ENCODE measurements around the gene CDH12. TPM values are rescaled to one million over a fixed set of nuclear protein-coding genes. Genes with fewer than 3 reads are reported as not detected.
"Not testable (repeated sequence)": the region's sequence is repeated elsewhere in the genome, so short reads cannot be mapped to it uniquely, and the experiment has no call there.

CDH12 gene
- total RNA-seq, 1 donor from 2014 or later, result 0.09 TPM

DNA sequence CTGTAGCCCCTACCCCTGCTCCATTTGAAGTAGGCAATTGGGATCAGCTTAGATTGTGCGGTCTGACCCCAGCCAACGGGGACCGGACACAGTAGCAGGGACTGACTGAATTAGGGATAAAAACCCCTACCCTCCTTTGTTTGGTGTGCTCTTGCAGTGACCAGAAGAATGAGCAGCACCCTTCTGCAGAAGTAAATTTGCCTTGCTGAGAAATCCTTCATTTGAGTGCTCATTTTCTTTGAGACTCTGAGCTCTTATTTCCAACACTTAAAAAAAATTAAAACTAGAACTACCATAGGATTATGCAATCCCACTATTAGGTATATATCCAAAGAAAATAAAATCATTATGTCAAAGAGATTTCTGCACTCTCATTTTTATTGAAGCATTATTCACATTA, 560.0 kb downstream of the CDH12 start:
- DNase-seq (ENCODE audit: low spot score), result no peak

DNA sequence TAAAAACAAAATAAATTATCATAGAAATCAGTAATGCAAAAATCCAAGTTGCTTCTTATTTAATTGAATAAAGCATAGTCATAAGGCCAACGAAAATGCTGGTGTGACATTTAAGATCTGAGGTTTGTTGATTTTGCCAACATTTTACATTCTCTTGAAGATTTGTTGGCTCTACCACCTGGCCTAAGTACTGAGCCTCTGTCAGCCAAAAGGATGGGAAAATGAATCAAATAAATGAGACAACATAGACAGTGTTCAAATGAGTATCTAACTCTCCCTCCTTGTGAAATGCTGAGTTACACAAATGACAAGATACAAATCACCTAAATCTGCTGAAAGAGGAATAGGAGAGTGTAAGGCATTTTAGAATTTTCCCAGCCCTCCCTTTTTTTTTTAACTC, 575.0 kb downstream of the CDH12 start:
- no peak for DNase-seq (ENCODE audit: low spot score)

- DNase-seq (ENCODE audit: low spot score), result no peak
Measured at GRCh38 chr5:22277006-22277405, 576.1 kb downstream of the CDH12 start.

GRCh38 chr5:22265855-22266254, 587.3 kb downstream of the CDH12 start:
- DNase-seq (ENCODE audit: low spot score), result not testable (repeated sequence)

GRCh38 chr5:22258139-22258538, 595.0 kb downstream of the CDH12 start:
- DNase-seq (ENCODE audit: low spot score), result no peak

DNA sequence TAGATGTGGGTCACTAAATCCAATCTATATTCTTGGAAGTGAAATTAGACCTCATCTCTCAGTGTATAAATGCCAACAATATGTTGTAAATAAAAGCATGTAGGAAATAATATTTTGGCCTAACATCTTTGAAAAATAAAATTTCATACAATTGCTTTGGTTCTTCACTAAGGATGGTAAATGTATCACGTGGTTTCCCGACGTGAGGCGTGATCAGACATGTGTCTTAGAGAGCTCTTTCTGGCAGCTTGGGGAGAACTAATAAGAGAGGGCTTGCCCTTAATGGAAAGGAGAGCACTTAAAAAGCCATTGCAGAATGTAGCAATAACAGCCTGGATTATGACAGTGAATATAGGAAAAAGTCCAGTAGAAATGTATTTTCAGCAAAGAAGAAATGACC, 602.6 kb downstream of the CDH12 start:
- DNase-seq (ENCODE audit: low spot score), result no peak

DNA sequence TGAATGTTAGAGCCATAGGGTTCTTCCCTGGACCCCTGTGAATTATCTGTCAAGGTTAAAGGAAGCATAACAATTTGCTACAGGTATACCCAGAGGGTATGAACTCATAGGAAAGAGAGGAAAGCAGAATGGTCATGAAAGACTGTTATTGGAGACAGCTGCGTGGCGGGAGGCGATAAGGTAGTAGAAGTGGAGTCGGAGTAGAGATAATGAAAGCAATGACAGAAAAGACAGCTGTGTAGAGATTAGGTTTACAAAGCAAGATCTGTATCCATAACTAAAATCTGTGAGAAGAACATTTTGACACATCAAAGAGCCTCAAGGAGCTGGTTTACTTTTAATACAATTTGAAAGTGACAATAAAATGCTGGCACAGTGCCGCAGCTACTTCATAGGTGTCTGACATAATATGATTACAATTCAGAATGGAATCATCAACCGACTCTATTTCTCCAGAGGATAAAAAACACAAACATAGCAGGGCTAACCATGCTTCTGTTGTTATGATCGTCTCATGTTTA, 603.9 kb downstream of the CDH12 start:
- no peak for DNase-seq (ENCODE audit: low spot score)

- no peak for DNase-seq (ENCODE audit: low spot score)
Measured at GRCh38 chr5:22245770-22246169, 607.4 kb downstream of the CDH12 start.

DNA sequence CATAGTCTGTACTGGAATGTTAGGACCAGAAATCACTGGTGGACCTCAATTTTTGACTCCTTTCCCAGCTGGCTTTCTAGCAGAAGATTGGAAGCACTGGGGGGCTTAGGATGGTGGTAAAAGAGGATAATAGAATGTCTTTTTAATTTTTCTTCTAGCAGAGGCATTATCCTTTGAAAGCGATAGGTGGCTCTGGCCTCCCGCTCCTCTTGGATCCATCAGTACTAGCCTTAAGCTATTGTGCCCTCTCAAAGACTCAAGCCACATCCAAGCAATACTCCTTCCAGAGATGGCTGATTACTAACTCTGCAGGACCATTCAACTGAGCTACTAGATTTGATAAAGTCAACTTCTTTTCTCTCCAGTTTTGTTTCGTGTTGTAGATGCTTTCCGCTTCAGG, 610.6 kb downstream of the CDH12 start:
- no peak for DNase-seq (ENCODE audit: low spot score)

- DNase-seq (ENCODE audit: low spot score), result no peak
Measured at GRCh38 chr5:22238047-22238446, 615.1 kb downstream of the CDH12 start.

DNA sequence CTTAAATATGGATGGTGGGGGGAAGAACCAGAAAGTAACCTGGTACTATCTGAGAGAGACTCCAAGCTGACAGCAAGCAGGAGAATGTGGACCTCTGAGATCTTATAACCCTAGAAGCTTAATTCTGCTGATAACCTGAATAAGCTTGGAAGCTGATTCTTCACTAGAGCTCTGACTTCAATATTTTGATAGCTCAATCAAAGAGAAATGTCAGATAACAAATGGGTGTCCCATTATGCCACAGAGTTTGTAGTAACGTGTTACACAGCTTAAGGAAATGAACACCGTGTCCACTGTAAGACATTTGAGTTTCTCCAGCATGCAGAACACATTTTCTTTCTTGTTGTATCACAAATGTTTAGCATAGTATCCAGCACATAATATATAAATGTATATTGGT, 626.7 kb downstream of the CDH12 start:
- DNase-seq (ENCODE audit: low spot score), result no peak

GRCh38 chr5:22223079-22223478, 630.1 kb downstream of the CDH12 start:
- no peak for DNase-seq (ENCODE audit: low spot score)

DNA sequence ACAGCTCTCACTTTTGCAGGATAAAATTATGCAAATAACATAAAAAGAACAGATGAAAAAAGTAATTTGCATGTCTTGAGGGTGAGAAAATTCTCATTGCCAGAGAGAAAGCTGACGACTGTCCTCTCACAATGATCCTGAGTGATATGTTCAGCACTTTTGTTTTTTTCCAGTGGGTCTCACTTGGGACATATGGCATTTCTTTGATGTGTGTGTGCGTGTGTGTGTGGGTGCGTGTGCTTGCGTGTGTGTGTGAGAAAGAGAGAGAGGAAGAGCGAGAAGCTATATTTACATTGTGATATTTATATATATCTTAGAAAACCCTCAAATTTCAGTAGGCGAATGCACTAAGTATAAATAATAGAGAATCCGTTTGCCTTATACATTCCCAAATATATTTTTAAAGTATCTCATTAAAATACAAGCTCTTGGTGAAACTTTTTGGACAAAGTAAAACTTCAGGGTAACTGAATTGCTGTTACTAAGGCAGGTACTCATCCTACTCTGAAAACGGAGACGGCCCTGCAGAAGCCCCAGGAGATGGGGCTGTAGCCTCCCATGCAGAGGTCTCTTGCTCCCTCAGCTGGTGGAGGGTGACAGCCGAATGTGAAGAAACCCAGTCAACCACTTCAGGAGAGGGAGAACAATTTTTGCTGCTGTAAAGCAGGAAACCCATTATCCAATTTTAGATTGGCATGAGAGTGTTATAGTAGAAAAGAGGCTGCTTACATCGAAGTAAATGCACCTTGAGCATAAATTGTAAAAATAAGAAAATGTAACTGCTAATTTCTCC, 639.2 kb downstream of the CDH12 start:
- not testable (repeated sequence) for DNase-seq (ENCODE audit: low spot score)

DNA sequence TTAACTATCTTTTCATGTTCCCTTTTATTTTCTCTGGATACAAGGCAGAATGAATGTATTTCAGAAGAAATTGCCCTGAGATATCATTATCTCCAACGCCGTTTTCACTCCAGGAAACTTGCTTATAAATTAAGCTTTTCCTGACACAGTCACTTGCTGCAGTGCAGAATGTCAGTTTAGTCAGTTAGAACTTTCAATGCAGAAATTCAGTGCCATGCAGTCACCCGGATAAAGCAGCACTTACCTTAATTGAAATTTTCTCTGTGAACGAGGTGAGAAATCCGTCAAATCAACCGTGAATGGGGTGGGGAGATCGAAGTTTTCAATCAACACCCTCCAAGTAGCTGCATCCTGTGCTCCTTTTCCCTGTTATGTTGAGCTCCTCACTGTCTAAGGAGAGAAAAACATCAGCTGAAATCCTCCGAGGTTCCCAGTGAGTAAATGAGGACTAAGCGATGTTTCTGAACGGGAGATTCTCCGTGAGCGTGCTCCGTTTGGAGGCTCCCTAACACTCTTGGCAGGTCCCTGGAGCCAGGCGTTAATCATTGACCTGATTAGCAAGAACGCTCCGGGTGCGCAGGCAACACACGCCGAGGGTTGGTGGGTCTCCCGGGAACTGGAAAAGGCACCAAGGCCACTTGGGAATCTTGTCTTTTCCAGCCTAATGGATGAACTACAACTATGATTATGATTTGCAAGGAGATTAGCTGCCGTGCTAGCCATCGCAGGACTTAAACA, 640.7 kb downstream of the CDH12 start:
- DNase-seq (ENCODE audit: low spot score), result peak; percentile 21

DNA sequence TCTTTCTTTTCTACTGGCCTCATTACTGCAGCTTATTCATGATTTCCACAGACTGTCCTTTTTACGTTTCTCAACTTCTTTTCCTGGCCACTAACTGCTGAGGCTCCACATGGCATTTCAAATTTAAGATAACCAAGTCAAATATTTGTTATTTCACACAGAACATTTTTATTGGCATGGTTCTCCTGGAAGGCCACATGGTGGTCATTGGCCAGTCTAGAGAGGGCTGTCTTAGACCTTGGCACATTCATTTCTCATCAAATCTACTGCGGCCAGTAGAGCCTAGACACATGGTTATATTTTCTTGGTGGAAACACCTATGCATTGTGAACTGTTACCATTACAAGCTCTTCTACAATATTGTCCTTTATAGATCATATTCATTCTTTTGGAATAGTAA, 644.7 kb downstream of the CDH12 start:
- not testable (repeated sequence) for DNase-seq (ENCODE audit: low spot score)

- DNase-seq (ENCODE audit: low spot score), result not testable (repeated sequence)
Measured at GRCh38 chr5:22188651-22189050, 664.5 kb downstream of the CDH12 start.

DNA sequence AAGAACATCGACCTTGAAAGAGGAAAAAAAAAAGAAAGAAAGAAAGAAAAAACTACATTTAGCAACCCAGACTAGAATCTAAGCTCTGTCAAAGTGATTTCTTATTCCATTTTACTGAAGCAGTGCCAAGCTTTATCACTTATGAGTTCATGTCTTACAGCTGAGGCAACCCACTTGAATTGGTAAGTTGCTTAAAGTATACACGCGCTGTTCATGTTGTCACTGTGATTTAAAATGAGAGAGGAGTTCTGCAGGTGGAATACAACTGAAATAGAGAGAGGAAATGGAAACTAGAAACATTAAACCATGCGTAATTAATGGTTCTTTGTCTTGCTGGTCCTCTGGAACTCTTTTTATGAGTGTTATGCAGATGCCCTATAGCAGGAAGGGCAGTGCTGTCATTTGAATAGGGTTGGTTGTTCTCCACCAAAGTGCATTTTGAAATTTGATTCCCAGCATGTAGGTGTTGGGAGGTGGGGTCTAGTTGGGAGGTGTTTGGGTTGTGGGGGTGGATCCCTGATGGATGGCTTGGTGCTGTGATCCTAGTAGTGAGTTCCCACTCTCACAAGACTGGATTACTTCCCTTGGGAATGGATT, 665.4 kb downstream of the CDH12 start:
- DNase-seq (ENCODE audit: low spot score), result not testable (repeated sequence)

GRCh38 chr5:22169226-22169625, 683.9 kb downstream of the CDH12 start:
- DNase-seq (ENCODE audit: low spot score), result not testable (repeated sequence)

DNA sequence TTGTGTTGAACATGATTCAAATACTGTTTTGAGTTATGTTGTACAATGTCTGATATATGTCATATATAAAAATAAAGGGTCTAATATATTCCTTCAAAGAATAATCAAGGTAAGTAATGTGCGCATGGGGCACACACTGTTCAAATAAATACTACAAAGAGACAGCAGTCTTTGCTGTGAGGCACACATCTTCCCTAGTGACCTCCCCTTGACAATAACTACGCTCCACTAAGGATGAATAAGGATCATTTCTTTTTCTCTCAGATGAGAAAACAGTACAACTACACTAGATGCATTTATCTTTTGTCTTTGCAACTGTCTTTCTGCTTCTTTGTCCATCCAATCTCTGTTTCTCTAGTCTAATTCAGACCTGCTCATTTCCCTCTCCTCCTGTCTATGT, 684.4 kb downstream of the CDH12 start:
- not testable (repeated sequence) for DNase-seq (ENCODE audit: low spot score)

DNA sequence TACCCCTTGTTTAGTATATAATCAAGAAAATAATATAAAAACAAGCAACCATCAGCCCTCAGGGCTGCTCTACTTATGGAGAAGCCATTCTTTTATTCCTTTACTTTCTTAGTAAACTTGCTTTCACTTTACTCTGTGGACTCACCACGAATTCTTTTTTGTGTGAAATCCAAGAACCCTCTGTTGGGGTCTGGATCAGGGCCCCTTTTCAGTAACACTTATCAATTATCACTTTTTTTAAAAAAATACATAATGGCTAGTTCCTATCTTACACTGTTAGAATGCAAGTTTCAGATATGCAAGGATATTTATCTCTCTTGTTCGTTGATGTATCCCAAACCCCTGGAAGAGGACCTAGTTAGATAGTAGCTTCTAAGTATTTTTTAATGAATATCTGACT, 687.2 kb downstream of the CDH12 start:
- not testable (repeated sequence) for DNase-seq (ENCODE audit: low spot score)

GRCh38 chr5:22164910-22165748, 688.0 kb downstream of the CDH12 start:
- not testable (repeated sequence) for DNase-seq (ENCODE audit: low spot score)

GRCh38 chr5:22156953-22157352, 696.2 kb downstream of the CDH12 start:
- DNase-seq (ENCODE audit: low spot score), result not testable (repeated sequence)
